GM23338 (cell line): ENCODE measurements around the gene SOX13. TPM values are rescaled to one million over a fixed set of nuclear protein-coding genes. Genes with fewer than 3 reads are reported as not detected.
A peak's percentile ranks its signal among the peaks of the same experiment; 100 is the strongest.

Experiments
- ATAC-seq: fragments of 200-7000 bp; cut with Tn5 transposase; 3 replicates; pipeline ENCODE4 v1.9.1; 2020
- DNase-seq: peaks from one replicate; pipeline ENCODE4 v3.0.0-alpha.2; 2015; ENCODE audit warnings: low spot score
- H2AFZ ChIP-seq: fragments of 200-600 bp; sonication (generic); 2 replicates; pipeline ENCODE4 v1.8.0; 2016; ENCODE audit warnings: antibody characterized with exemption, mild to moderate bottlenecking, moderate library complexity
- H3F3A ChIP-seq: fragments of 200-600 bp; sonication (generic); replicated peaks from 2 replicates; pipeline ENCODE4 v1.8.0; 2017; ENCODE audit warnings: antibody characterized with exemption, mixed run types, low read depth
- H3K27ac ChIP-seq: fragments of 200-600 bp; sonication (generic); 2 replicates; pipeline ENCODE4 v1.6.1; 2016; ENCODE audit warnings: low read depth
- H3K27me3 ChIP-seq: fragments of 200-600 bp; sonication (generic); 2 replicates; pipeline ENCODE4 v1.8.0; 2016; ENCODE audit warnings: mild to moderate bottlenecking, mixed run types, moderate library complexity; ENCODE audit not compliant: insufficient read depth
- H3K36me3 ChIP-seq: fragments of 200-600 bp; sonication (generic); 2 replicates; pipeline ENCODE4 v1.8.0; 2016; ENCODE audit warnings: mild to moderate bottlenecking; ENCODE audit not compliant: insufficient read depth
- H3K4me1 ChIP-seq: fragments of 200-600 bp; sonication (generic); 2 replicates; pipeline ENCODE4 v1.8.0; 2016; ENCODE audit warnings: mild to moderate bottlenecking, moderate library complexity; ENCODE audit not compliant: insufficient read depth
- H3K4me2 ChIP-seq: fragments of 200-600 bp; sonication (generic); 2 replicates; pipeline ENCODE4 v1.7.1; 2017; ENCODE audit warnings: mixed run types
- H3K4me3 ChIP-seq: fragments of 200-600 bp; sonication (generic); 2 replicates; pipeline ENCODE4 v1.6.1; 2016; ENCODE audit warnings: mixed run types
- H3K79me2 ChIP-seq: fragments of 200-600 bp; sonication (generic); replicated peaks from 2 replicates; pipeline ENCODE4 v1.8.0; 2017; ENCODE audit warnings: mild to moderate bottlenecking; ENCODE audit not compliant: insufficient read depth
- H3K9me2 ChIP-seq: fragments of 200-600 bp; sonication (generic); 2 replicates; pipeline ENCODE4 v1.8.0; 2017; ENCODE audit not compliant: insufficient read depth
- H4K20me1 ChIP-seq: fragments of 200-600 bp; sonication (generic); replicated peaks from 2 replicates; pipeline ENCODE4 v1.8.0; 2017; ENCODE audit warnings: mild to moderate bottlenecking; ENCODE audit not compliant: insufficient read depth
- H3K27ac Mint-ChIP-seq: 2 replicates; pipeline ENCODE4 v1.8.0; 2020; ENCODE audit warnings: inconsistent platforms, mild to moderate bottlenecking, moderate library complexity, mixed read lengths
- H3K27me3 Mint-ChIP-seq: 3 replicates; pipeline ENCODE4 v1.8.0; 2022; ENCODE audit warnings: low read depth, mild to moderate bottlenecking, moderate library complexity, mixed read lengths, inconsistent platforms; ENCODE audit not compliant: insufficient read depth, poor library complexity
- H3K36me3 Mint-ChIP-seq: 3 replicates; pipeline ENCODE4 v1.8.0; 2021; ENCODE audit warnings: low read depth, mild to moderate bottlenecking, inconsistent platforms, moderate library complexity, mixed read lengths
- H3K4me1 Mint-ChIP-seq: 3 replicates; pipeline ENCODE4 v1.8.0; 2020; ENCODE audit warnings: mild to moderate bottlenecking, inconsistent platforms, mixed read lengths
- H3K4me3 Mint-ChIP-seq: 3 replicates; pipeline ENCODE4 v1.8.0; 2021; ENCODE audit warnings: moderate library complexity, mild to moderate bottlenecking, inconsistent platforms, mixed read lengths
- H3K9me3 Mint-ChIP-seq: 3 replicates; pipeline ENCODE4 v1.8.0; 2020; ENCODE audit warnings: moderate library complexity, mild to moderate bottlenecking, inconsistent platforms, mixed read lengths
- CREB1 ChIP-seq: fragments of 250-450 bp; sonication (Bioruptor Pico); IDR thresholded peaks from 2 replicates; pipeline ENCODE4 v1.5.0; 2020; ENCODE audit warnings: low read depth, mild to moderate bottlenecking, moderate library complexity
- CTCF ChIP-seq, 2 experiments: fragments of 200-600 bp in 1 of 2; sonication (generic) in 1 of 2; conservative IDR thresholded peaks; 2 replicates each; pipeline versions ENCODE4 v1.5.1 to v1.6.1; 2016 to 2017; ENCODE audit warnings: antibody characterized with exemption in 2 of 2, low read depth in 2 of 2, mild to moderate bottlenecking in 2 of 2, moderate library complexity in 1 of 2
- JUNB ChIP-seq: IDR thresholded peaks from one replicate; pipeline ENCODE4 v1.6.1; 2016; ENCODE audit warnings: antibody characterized with exemption; ENCODE audit not compliant: unreplicated experiment
- STAT1 ChIP-seq: IDR thresholded peaks from one replicate; pipeline ENCODE4 v1.6.1; 2016; ENCODE audit warnings: antibody characterized with exemption; ENCODE audit not compliant: unreplicated experiment
- ZNF462 ChIP-seq: fragments of 250-450 bp; sonication (Bioruptor Pico); IDR thresholded peaks from 2 replicates; pipeline ENCODE4 v1.5.0; 2020; ENCODE audit warnings: mild to moderate bottlenecking, moderate library complexity
- polyA plus RNA-seq: library from polyadenylated mRNA; unstranded; fragments of >200 nt; fragmentation: Nextera tagmentation; extraction: Ambion mirVana; gene quantifications from 2 replicates; pipeline ENCODE4 v1.2.1, GENCODE V29; 2016
- total RNA-seq: library from RNA; depleted of rRNA; stranded (reverse); fragments of >200 nt; shearing (Covaris generic); gene quantifications from 2 replicates; pipeline ENCODE4 v1.2.3, GENCODE V29; 2014

Gene SOX13
- total and polyA plus RNA-seq, 2 experiments from 2014 or later: 28.6 to 123 TPM

GRCh38 chr1:204155881-204156280, 83.0 kb downstream of the SOX13 start:
- no peaks in the 10 kb centered on the region for H3K9me3 Mint-ChIP-seq
- H3K4me1 Mint-ChIP-seq: peaks cover 12% of the 10 kb centered on the region
- Histone ChIP-seq H3F3A (no peaks in the 10 kb centered on the region), H3K4me3 (no peak overlapping the region), H3K27ac (no peak overlapping the region), H3K9me2 (no peaks in the 10 kb centered on the region), H3K4me2 (no peak overlapping the region), H3K79me2 (no peaks in the 10 kb centered on the region), H4K20me1 (no peaks in the 10 kb centered on the region), H3K4me1 (peaks cover 5% of the 10 kb centered on the region), H3K27me3 (peaks cover 16% of the 10 kb centered on the region; the same call in 1 of the 2 replicates), H3K36me3 (no peaks in the 10 kb centered on the region), H2AFZ (no peak overlapping the region)
- DNase-seq (no peak), ATAC-seq (no peak)
- H3K36me3 Mint-ChIP-seq: no peaks in the 10 kb centered on the region
- no peak overlapping the region for H3K27ac Mint-ChIP-seq
- H3K4me3 Mint-ChIP-seq: no peak overlapping the region
- peaks cover 21% of the 10 kb centered on the region for H3K27me3 Mint-ChIP-seq
- TF ChIP-seq JUNB (no peak), ZNF462 (CRISPR knock-in tag) (no peak), CREB1 (no peak), STAT1 (no peak)

- no peaks in the 10 kb centered on the region; the same call in 1 of the 2 replicates for H3K4me1 ChIP-seq
- no peaks in the 10 kb centered on the region for H3K79me2 ChIP-seq
- DNase-seq (no peak), ATAC-seq (no peak)
- peaks cover 6% of the 10 kb centered on the region; the same call in 2 of the 3 replicates for H3K4me1 Mint-ChIP-seq
- H3K4me3 ChIP-seq: no peak overlapping the region
- no peaks in the 10 kb centered on the region for H3F3A ChIP-seq
- H3K27me3 ChIP-seq: peaks cover 2% of the 10 kb centered on the region; the same call in 1 of the 2 replicates
- H3K4me3 Mint-ChIP-seq: no peak overlapping the region
- H3K36me3 ChIP-seq: no peaks in the 10 kb centered on the region
- 0 out of 4 replicates have a peak, but pooled peaks of 1 of the 2 experiments have one; percentile 9 for TF ChIP-seq CTCF (conservative IDR thresholded peaks at IDR 0.05; ENCODE audit: low read depth in 2 of 2)
- no peak for TF ChIP-seq CREB1
- peaks cover 16% of the 10 kb centered on the region for H3K27me3 Mint-ChIP-seq
- H3K4me2 ChIP-seq: no peak overlapping the region
- H4K20me1 ChIP-seq: no peaks in the 10 kb centered on the region
- H3K27ac Mint-ChIP-seq: no peak overlapping the region
- H3K9me3 Mint-ChIP-seq: no peaks in the 10 kb centered on the region
- H3K36me3 Mint-ChIP-seq: no peaks in the 10 kb centered on the region
- no peak overlapping the region for H2AFZ ChIP-seq
- no peak overlapping the region for H3K27ac ChIP-seq
- no peaks in the 10 kb centered on the region for H3K9me2 ChIP-seq
These were observed 85.0 kb downstream of the SOX13 start for GRCh38 chr1:204157962-204158361.
